ENCODE results near the gene ELP5. TPM values are rescaled to one million over a fixed set of nuclear protein-coding genes. Genes with fewer than 3 reads are reported as not detected.

The ELP5 gene
- polyA plus RNA-seq, 1 of the 3 experiments (the other 2 are of a cell fraction), result 45.4 TPM

- TF ChIP-seq SMC3 (IDR thresholded peaks at IDR 0.05; ENCODE audit: low read depth, low read length), result no peak
- no peak for TF ChIP-seq YY1 (IDR thresholded peaks at IDR 0.05; ENCODE audit: low read depth)
- TF ChIP-seq RFX5 (IDR thresholded peaks at IDR 0.05; ENCODE audit: low read length), result no peak
- no peak for TF ChIP-seq PBX3 (IDR thresholded peaks at IDR 0.05)
- TF ChIP-seq TEAD4 (IDR thresholded peaks at IDR 0.05; ENCODE audit: borderline replicate concordance, insufficient read depth), result no peak
- peak; percentile 51 for TF ChIP-seq CHD2 (IDR thresholded peaks at IDR 0.05; ENCODE audit: low read length, partially characterized antibody)
- TF ChIP-seq NRF1 (IDR thresholded peaks at IDR 0.05; ENCODE audit: low read depth, low read length), result no peak
- no peak for TF ChIP-seq JUND (IDR thresholded peaks at IDR 0.05)
- TF ChIP-seq SIN3A (IDR thresholded peaks at IDR 0.05; ENCODE audit: borderline replicate concordance, low read depth, low read length), result 0 out of 2 replicates have a peak, but pooled peaks have one; percentile 1
- TF ChIP-seq TAF1 (IDR thresholded peaks at IDR 0.05; ENCODE audit: borderline replicate concordance, low read depth, low read length), result no peak
- TF ChIP-seq, protein P1, sequence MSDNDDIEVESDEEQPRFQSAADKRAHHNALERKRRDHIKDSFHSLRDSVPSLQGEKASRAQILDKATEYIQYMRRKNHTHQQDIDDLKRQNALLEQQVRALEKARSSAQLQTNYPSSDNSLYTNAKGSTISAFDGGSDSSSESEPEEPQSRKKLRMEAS (IDR thresholded peaks at IDR 0.05; ENCODE audit: low read depth), result peak; percentile 78
- TF ChIP-seq GABPA (IDR thresholded peaks at IDR 0.05; ENCODE audit: low read depth), result peak; percentile 9; the same call in 1 of the 2 replicates
These were observed 55.9 kb downstream of the ELP5 start (continued) for GRCh38 chr17:7307686-7308624.

DNA sequence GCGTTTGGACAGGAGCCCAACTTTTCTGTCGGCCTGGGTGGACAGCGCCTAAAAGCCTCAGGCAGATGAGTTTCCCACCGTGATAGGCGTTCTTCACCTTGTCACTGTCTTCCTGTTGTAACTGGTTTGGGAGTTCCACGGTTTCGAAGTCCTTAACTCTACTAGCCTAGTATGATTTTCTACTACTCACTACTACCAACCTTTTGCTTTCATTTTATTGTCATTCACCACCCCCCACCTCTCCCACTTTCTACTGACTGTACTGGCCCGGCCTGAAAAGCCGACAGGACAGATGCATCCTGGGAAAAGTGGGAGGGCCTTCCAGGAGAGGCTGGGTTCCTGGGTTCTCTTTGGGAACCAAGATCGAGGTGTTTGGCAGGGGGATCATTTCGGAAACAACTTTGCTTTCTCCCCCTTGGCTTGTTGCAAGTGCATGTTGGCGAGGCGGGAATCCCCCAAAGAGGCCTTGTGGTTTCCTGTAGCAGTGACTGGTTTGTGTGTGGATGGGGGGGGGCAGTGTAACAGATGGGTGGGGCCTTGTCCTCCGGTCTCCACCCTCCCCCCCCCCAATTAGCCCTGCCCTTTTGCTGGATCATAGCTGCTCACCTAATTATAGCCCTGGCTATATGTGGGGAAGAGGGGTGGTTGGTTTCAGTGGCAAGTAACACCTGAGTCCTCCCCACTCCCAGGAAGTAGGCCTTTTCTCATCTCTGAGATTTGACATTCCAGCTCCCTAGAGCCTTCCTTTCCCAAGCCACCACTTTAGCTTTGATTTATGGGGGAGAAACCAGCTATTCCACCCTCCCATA, 56.8 kb downstream of the ELP5 start:
- peaks cover 41 to 45% of the 10 kb centered on the region in 2 experiments for H3K36me3 ChIP-seq (replicated peaks in 1 of 2; ENCODE audit: control insufficient read depth in 1 of 2, insufficient read depth in 2 of 2, low read length in 1 of 2)
- POLR2A ChIA-PET, result interaction anchor here (0.7 to 1.2 kb wide), 4 partner anchors 9 to 89 kb away, joined by 3 to 6 read pairs (median 4); partner anchors contain the start of genes DLG4 and GABARAP
- peaks cover 18 to 34% of the 10 kb centered on the region in 2 experiments for H3K4me1 ChIP-seq (ENCODE audit: control insufficient read depth in 1 of 2, insufficient read depth in 2 of 2, low read depth in 1 of 2, low read length in 1 of 2)
- 1% methylated on average over 12 of the region's 14 CpGs for WGBS (ENCODE audit: low lambda C conversion rate)
- peak; percentile 77 for DNase-seq
- no peaks in the 10 kb centered on the region for H3K9me3 ChIP-seq
- CTCF ChIA-PET, result interaction anchor here (0.6 to 2.6 kb wide), 6 partner anchors 12 to 603 kb away, joined by 3 to 7 read pairs (median 4); partner anchors contain the start of gene SLC2A4
- peak overlapping the region; percentile 76 to 79 for H3K4me3 ChIP-seq (ENCODE audit: low read depth in 2 of 2, low read length in 1 of 2)
- peak overlapping the region; percentile 93 for H3K9ac ChIP-seq
- peak overlapping the region; percentile 90 for H3K4me2 ChIP-seq
- H4K20me1 ChIP-seq (ENCODE audit: insufficient read depth), result peaks cover 55% of the 10 kb centered on the region
- H2AFZ ChIP-seq (ENCODE audit: low read depth), result no peak overlapping the region
- peaks cover 61% of the 10 kb centered on the region for H3K79me2 ChIP-seq (ENCODE audit: insufficient read depth)
- H3F3A ChIP-seq (replicated peaks; ENCODE audit: insufficient read depth), result peaks cover 59% of the 10 kb centered on the region
- no peaks in the 10 kb centered on the region for H3K27me3 ChIP-seq (ENCODE audit: insufficient read depth)
- H3K27ac ChIP-seq (ENCODE audit: low read depth in 2 of 2, low read length in 1 of 2), result peak overlapping the region; percentile 83 to 91
- H3K9me2 ChIP-seq, result no peaks in the 10 kb centered on the region
- TF ChIP-seq, protein P2, sequence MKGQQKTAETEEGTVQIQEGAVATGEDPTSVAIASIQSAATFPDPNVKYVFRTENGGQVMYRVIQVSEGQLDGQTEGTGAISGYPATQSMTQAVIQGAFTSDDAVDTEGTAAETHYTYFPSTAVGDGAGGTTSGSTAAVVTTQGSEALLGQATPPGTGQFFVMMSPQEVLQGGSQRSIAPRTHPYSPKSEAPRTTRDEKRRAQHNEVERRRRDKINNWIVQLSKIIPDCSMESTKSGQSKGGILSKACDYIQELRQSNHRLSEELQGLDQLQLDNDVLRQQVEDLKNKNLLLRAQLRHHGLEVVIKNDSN (IDR thresholded peaks at IDR 0.05; ENCODE audit: borderline replicate concordance, low read depth), result no peak
- TF ChIP-seq, protein P1 (IDR thresholded peaks at IDR 0.05; ENCODE audit: low read depth), result peak; percentile 16; the same call in 1 of the 2 replicates
- TF ChIP-seq, protein P3, sequence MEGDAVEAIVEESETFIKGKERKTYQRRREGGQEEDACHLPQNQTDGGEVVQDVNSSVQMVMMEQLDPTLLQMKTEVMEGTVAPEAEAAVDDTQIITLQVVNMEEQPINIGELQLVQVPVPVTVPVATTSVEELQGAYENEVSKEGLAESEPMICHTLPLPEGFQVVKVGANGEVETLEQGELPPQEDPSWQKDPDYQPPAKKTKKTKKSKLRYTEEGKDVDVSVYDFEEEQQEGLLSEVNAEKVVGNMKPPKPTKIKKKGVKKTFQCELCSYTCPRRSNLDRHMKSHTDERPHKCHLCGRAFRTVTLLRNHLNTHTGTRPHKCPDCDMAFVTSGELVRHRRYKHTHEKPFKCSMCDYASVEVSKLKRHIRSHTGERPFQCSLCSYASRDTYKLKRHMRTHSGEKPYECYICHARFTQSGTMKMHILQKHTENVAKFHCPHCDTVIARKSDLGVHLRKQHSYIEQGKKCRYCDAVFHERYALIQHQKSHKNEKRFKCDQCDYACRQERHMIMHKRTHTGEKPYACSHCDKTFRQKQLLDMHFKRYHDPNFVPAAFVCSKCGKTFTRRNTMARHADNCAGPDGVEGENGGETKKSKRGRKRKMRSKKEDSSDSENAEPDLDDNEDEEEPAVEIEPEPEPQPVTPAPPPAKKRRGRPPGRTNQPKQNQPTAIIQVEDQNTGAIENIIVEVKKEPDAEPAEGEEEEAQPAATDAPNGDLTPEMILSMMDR (IDR thresholded peaks at IDR 0.05), result no peak
- TF ChIP-seq MXI1 (IDR thresholded peaks at IDR 0.05; ENCODE audit: low read depth, low read length) (peak; percentile 2; the same call in 1 of the 2 replicates), YY1 (IDR thresholded peaks at IDR 0.05; ENCODE audit: low read depth) (no peak), NFIC (IDR thresholded peaks at IDR 0.05; ENCODE audit: borderline replicate concordance) (peak; percentile 4; the same call in 1 of the 2 replicates), REST (IDR thresholded peaks at IDR 0.05; ENCODE audit: low read depth, low read length) (no peak), SMC3 (IDR thresholded peaks at IDR 0.05; ENCODE audit: low read depth, low read length) (no peak), TAF1 (IDR thresholded peaks at IDR 0.05; ENCODE audit: borderline replicate concordance, low read depth, low read length) (peak; percentile 80; the same call in 1 of the 2 replicates)

Measured in SK-N-SH (cell line).